Neural progenitor cell (in vitro differentiated cells): Measurements from ENCODE around the gene TRAPPC2L.

Source experiments
- CTCF ChIP-seq: fragments of 200-600 bp; sonication (generic); IDR thresholded peaks from 2 replicates; pipeline ENCODE4 v1.5.1; 2017; ENCODE audit warnings: antibody characterized with exemption, mild to moderate bottlenecking
- EZH2 ChIP-seq: fragments of 200-600 bp; sonication (generic); IDR thresholded peaks from 2 replicates; pipeline ENCODE4 v1.6.1; 2017; ENCODE audit warnings: antibody characterized with exemption, mild to moderate bottlenecking, moderate library complexity

GRCh38 chr16:88888461-88889387 is 31.8 kb downstream of the TRAPPC2L start:
- TF ChIP-seq CTCF (no peak), EZH2 (no peak)
